SH-SY5Y (cell line): ENCODE results near the gene CD59.

ENCODE experiments used
- GATA2 ChIP-seq: IDR thresholded peaks from 2 replicates; pipeline ENCODE4 v1.6.1; 2011; ENCODE audit warnings: mild to moderate bottlenecking, low read depth, low read length
- GATA3 ChIP-seq: IDR thresholded peaks from 2 replicates; pipeline ENCODE4 v1.6.1; 2011; ENCODE audit warnings: low read depth, mild to moderate bottlenecking, low read length, moderate library complexity

- no peak for TF ChIP-seq GATA2
- no peak for TF ChIP-seq GATA3
These were observed 36.6 kb upstream of the CD59 start for GRCh38 chr11:33772870-33773269.
